Measurements from ENCODE around the gene FBH1.

GRCh38 chr10:5929442-5929841 is 39.4 kb downstream of the FBH1 start:
- TF ChIP-seq CTCF (IDR thresholded peaks at IDR 0.05; ENCODE audit: borderline replicate concordance, extremely low read depth, low read length, poor library complexity, severe bottlenecking) (no peak), EZH2 (IDR thresholded peaks at IDR 0.05; ENCODE audit: borderline replicate concordance, low read depth, low read length, severe bottlenecking) (no peak)

Measured in DND-41 (cell line).